AG10803 (cell line): ENCODE data around the gene HOXA1.

Experiments used
- DNase-seq: peaks from one replicate; pipeline ENCODE4 v3.0.0; 2010; ENCODE audit warnings: low read depth
- H3K4me3 ChIP-seq: 2 replicates; pipeline ENCODE4 v1.5.1; 2011; ENCODE audit warnings: mild to moderate bottlenecking, low read length, control low read depth
- TF ChIP-seq, protein P1 (sequence below): conservative IDR thresholded peaks from 2 replicates; pipeline ENCODE4 v1.5.1; 2011; ENCODE audit warnings: mild to moderate bottlenecking, low read length, control low read depth, inconsistent platforms

HOXA1 gene

DNA sequence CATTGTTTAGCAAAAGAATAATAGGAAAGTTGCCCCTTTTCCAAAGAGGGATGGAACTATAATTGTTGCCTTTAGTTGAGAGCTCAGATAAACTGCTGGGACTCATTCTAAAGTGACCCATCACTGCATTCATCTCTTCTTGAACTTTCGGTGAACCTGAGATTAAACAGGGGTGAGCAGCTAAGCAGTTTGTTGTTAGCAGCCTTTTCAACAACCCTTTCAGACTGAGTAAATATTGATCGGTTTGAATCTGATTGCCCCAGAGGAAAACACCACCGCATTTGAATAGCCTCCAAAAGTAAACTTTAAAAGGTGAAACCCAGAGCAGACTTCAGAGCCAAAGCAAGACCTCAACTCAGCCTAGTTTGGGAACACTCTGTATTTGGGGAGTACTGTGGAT, 4.7 kb downstream of the HOXA1 start:
- H3K4me3 ChIP-seq: no peak overlapping the region
- TF ChIP-seq, protein P1, sequence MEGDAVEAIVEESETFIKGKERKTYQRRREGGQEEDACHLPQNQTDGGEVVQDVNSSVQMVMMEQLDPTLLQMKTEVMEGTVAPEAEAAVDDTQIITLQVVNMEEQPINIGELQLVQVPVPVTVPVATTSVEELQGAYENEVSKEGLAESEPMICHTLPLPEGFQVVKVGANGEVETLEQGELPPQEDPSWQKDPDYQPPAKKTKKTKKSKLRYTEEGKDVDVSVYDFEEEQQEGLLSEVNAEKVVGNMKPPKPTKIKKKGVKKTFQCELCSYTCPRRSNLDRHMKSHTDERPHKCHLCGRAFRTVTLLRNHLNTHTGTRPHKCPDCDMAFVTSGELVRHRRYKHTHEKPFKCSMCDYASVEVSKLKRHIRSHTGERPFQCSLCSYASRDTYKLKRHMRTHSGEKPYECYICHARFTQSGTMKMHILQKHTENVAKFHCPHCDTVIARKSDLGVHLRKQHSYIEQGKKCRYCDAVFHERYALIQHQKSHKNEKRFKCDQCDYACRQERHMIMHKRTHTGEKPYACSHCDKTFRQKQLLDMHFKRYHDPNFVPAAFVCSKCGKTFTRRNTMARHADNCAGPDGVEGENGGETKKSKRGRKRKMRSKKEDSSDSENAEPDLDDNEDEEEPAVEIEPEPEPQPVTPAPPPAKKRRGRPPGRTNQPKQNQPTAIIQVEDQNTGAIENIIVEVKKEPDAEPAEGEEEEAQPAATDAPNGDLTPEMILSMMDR: no peak
- DNase-seq: no peak

DNA sequence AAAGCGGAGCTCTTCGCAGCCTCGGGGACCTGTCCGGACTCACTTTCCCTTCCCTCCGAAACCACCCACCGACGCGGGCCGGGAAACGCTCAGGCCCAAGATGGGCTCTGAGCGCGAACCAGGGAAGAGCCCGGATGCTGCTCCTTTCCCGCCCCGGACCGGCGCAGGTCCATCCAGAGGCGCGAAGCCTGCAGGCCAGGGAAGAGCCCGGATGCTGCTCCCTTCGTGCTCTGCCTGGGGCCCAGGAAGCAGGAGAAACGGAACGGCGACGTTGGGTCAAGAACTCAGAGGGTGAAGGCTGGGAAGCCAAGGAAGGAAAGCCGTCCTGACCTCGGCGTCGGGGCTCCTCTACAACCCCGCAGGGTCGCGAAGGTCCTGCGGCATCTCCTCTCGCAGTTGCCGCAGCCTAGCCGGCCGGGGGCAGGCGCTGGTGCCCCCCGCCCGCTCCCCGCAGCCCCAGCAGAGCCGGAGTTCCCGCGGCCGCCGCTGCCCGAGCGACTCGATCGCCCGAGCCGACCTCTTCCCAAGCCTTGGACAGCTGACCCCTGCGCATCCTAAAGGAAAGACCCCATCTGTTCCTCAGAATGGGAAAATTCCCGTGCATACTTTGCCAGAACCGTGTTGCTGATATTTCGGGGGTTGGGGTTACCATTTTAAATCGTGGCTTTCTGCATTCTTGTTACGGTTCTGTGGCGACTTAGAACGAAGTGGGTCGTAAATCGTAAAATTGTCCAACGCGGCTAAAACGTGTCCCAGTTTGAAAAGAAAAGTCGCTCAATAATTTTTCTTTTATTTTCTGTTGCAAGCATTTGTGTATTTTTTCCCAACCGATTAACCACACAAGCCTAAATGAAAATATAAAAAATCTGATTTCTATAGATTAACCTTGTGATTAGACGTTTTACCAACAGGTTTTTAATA, 7.5 kb downstream of the HOXA1 start:
- DNase-seq: no peak
- TF ChIP-seq, protein P1: no peak
- peak overlapping the region; percentile 10; the same call in 1 of the 2 replicates for H3K4me3 ChIP-seq

DNA sequence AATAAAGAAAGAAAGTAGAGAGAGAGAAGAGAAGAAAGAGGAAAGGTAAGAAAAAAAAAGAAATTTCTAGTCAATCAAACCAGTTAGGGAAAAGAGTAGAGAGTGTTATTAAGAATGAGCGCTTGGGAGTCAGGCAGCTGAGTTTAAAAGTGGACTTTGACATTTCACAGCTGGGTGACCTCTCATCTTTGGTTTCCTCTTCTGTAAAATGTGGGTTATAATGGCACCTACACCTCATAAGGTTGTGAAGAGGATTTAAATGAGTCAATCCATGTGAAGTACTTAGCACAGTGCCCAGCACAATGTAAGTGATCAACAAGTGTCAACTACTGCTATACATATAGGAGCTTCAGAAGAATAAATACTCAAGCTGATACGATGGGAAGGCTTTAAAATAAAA, 12.2 kb downstream of the HOXA1 start:
- H3K4me3 ChIP-seq: no peak overlapping the region
- DNase-seq: no peak
- TF ChIP-seq, protein P1: no peak

DNA sequence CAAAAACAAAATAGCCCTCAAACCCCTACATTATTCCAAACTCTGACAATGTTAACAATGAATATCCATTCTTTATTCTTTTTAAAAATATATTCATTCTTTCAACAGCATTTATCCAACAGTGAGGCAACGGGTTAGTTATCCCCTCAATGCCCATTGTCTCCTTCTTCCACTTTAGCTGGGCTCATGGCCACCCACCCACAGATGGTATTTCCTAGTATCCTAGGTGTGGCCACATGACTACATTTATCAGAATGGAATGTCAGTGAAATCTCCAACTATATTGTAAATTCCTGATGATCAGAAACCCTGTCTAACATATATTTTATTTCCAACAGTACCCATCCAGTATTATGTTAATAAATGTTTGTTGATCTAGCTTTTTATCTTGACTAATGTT, 13.6 kb downstream of the HOXA1 start:
- H3K4me3 ChIP-seq: no peak overlapping the region
- no peak for DNase-seq
- TF ChIP-seq, protein P1: no peak

DNA sequence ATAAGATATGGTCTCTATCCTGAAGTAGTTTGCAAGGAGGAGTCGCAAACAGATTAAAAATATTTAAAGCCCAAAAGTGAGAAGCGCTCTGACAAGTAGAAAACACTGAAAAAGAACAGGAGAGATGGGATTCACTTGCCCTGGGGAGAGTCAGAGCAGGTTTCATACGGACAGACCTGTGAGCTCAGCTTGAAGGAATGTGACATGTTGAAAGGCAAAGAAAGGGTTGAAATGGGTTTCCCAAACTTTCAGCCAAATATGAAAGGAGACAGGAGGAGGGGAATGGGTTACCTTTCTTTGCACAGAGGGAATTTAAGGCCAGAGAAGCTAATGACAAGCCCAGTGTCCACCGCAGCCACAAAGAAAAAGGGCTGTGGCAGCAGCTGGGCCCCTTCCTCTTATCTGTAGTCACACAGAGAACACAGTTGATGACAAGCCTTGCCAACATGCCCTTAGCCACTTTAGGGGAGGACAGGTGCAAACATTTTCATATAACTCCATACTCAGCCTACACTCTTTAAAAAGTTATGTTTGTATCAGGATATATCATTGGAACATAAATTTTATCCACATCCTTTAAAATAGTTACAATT, 14.9 kb downstream of the HOXA1 start:
- peak; percentile 48 for DNase-seq
- H3K4me3 ChIP-seq: no peak overlapping the region
- TF ChIP-seq, protein P1: no peak

DNA sequence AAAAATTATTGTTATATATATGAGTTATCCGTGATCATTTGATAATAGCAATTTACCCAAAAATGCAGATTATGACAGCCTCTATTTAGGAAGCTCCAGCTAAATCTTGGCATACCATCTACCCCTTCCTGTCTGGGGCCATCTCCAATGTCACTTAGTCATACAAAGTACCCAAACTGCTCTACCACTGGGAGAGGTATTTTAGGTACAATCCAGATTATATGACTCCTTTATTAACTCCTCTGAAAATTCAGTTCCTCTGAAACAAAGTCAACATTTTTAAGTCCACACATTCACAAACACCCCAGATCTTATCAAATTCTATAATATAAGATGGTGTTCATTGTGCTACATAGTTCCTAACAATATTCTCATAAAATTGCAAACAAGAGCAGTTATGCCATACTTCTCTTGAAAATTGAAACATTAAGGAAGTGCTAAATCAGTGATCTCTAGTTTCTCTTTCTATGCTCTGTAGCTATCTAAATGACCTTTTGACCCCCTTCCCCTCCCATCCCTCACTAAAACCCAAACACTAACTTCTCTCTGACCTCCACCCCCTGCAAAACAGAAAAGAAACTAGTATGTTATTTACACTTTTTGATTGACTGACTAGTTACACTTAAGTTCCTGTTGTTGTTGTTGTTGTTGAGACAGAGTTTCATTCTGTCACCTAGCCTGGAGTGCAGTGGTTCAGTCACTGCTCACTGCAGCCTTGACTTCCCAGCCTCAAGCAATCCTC, 16.4 kb downstream of the HOXA1 start:
- TF ChIP-seq, protein P1: no peak
- H3K4me3 ChIP-seq: no peak overlapping the region
- DNase-seq: no peak
